GOT3 (cell line): ENCODE measurements around the gene CD19.
"Not testable (repeated sequence)": the region's sequence is repeated elsewhere in the genome, so short reads cannot be mapped to it uniquely, and the experiment has no call there.

Experiments
- DNase-seq: peaks from one replicate; lab custom pipeline; 2025; ENCODE audit warnings: mixed read lengths; lab: John Stamatoyannopoulos, UW

The CD19 gene

DNA sequence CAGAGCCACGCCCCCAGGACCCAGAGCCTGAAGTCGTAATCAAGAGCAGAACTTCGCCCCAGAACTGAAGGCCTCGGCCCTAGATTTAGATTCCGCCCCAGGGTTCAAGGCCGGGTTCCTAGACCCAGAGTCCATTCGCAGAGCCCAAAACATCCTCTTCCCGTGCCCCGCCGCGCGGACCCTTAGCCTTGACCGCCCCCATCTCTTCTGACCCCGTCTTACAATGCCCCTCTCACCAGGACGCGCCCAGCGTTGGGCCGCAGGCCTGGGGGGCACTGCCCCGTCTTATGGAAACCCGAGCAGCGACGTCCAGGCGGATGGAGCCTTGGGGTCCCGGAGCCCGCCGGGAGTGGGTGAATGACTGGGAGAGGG lies 5.0 kb downstream of the CD19 start:
- DNase-seq: no peak

DNA sequence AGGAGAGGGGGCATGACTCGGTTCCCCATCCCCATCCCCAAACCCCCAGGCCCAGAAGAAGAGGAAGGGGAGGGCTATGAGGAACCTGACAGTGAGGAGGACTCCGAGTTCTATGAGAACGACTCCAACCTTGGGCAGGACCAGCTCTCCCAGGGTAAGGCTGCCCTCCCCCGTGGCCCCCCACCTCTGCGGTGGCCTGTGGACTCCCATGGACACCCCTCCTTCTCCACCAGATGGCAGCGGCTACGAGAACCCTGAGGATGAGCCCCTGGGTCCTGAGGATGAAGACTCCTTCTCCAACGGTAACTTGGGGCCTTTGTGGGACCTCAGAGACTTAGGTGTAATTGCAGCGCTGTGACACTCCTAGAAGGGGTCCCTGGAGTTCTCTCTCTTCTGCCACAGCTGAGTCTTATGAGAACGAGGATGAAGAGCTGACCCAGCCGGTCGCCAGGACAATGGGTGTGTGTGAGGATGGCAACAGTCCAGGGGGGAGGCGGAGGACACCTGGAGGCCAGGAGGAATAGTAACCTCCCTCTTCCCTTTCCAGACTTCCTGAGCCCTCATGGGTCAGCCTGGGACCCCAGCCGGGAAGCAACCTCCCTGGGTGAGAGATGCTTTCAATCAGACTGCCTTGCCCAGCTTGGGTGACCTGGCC lies 5.6 kb downstream of the CD19 start:
- no peak for DNase-seq

DNA sequence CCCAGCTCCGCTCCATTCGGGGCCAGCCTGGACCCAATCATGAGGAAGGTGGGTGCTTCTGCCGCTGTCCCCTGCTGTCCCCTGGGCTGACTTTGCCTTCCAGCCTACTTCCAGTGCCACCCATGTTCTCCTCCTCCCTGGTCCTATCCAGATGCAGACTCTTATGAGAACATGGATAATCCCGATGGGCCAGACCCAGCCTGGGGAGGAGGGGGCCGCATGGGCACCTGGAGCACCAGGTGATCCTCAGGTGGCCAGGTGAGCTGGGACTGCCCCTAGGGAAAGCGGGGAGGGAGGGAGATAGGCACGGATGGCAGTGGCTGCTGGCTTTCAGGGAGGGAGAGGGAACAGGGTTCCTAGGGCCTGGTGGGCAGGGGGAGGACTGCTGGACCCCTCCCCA lies 7.0 kb downstream of the CD19 start:
- no peak for DNase-seq

DNA sequence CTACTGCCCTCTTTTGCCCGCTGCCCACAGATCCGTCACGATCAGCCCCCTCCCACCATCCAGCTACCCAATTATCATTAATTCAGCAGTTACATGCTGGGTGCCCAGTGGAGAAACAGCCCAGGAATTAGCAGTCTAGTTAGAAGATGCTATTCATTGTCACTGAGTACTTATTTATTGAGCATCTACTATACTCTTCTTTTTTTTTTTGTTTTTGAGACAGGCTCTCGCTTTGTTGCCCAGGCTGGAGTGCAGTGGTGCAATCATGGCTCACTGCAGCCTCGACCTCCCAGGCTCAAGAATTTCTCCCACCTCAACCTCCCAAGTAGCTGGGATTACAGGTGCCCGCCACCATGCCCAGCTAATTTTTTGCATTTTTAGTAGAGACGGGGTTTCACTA lies 8.1 kb downstream of the CD19 start:
- DNase-seq: not testable (repeated sequence)

DNA sequence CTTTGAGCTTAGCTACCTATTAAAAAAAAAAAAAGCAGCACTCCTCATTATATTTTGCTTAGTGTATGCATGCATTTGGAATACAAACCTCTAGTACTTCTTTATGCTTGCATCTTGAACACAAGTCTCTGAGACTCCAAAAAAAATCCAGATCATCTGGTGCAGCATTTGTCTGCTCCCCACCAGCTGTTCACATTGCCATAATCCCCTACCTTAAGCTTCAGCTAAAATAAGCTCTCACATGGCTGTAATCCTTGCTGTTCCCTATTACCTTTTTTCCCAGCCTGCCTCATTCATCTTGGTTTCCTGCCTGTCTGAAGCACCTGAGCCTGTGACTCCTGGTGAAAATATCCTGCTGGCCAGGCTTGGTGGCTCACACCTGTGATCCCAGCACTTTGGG lies 11.5 kb downstream of the CD19 start:
- DNase-seq: no peak

GRCh38 chr16:28946681-28947080 lies 14.9 kb downstream of the CD19 start:
- no peak for DNase-seq

- peak; percentile 97 for DNase-seq
These were observed 19.1 kb downstream of the CD19 start, which contains the start of gene NFATC2IP for GRCh38 chr16:28950648-28951409. NFATC2IP (plus strand) TSS chr16:28950937; CDS start chr16:28951012, 75 bp downstream.

GRCh38 chr16:28951410-28951943 lies 19.7 kb downstream of the CD19 start:
- no peak for DNase-seq

DNA sequence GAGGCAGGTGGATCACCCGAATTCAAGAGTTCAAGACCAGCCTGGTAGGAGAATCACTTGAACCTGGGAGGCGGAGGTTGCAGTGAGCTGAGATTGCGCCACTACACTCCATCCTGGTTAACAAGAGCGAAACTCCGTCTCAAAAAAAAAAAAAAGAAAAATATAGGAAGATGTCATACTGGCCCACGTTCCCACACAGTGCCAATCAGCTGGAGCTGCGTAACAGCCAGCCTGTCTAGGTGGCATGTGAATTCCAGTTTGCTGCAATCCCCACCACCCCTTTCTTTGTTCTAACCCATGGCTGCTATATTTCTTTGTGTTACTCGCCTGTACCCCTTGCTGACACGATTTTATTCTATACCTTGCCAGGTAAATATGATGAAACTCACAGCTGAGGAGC lies 26.4 kb downstream of the CD19 start:
- no peak for DNase-seq

GRCh38 chr16:28958836-28959235 lies 27.1 kb downstream of the CD19 start:
- DNase-seq: no peak

DNA sequence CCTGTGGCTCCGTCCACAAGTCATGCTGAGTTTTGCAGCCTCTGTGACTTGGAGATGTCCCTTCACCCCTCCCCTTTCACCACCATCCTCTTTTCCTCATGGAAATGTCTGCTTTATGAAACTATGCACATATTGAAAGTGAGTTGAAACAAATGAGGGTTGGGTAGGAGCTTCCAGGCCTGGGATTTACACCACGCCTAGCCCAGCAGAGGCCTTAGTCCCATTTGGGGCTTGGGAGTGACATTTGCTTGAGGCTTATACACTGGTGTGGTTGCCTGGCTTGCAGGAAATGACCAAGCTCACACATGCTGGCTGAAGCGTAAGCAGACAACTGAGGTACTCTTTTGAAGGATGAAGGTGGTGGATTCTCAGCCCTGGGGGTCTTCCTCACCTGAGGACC lies 32.3 kb downstream of the CD19 start:
- DNase-seq: no peak

- no peak for DNase-seq
These were observed 32.7 kb downstream of the CD19 start for GRCh38 chr16:28964496-28964895.

- DNase-seq: no peak
These were observed 35.4 kb downstream of the CD19 start for GRCh38 chr16:28967156-28967555.

GRCh38 chr16:28969696-28970095 lies 37.9 kb downstream of the CD19 start:
- DNase-seq: not testable (repeated sequence)

DNA sequence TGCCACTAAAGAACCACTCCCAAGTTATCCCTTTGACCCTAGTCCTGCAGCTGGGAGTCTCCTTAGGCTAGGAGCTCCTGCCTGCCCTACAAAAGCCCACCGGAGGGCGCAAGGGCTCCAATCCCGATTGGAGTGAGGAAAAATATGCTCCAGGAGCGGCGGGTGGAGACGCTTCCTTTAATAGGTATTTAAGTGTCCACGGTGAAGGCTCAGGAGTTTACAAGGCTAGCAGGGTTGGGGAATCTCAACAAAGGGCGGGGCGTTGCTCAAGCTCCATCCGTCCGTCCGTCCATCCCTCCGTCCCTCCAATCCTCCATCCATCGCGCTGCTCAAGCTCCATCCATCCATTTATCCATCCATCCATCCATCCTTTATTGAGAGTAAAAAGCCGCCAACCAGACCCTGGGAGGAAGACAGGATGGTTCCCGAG lies 42.3 kb downstream of the CD19 start:
- DNase-seq: no peak

GRCh38 chr16:28974437-28975157 lies 42.8 kb downstream of the CD19 start, which contains the start of gene SPNS1:
SPNS1 (plus strand) TSS chr16:28974778; CDS start chr16:28975152, 374 bp downstream.
- peak; percentile 65 for DNase-seq

GRCh38 chr16:28975158-28975599 lies 43.4 kb downstream of the CD19 start:
- no peak for DNase-seq

DNA sequence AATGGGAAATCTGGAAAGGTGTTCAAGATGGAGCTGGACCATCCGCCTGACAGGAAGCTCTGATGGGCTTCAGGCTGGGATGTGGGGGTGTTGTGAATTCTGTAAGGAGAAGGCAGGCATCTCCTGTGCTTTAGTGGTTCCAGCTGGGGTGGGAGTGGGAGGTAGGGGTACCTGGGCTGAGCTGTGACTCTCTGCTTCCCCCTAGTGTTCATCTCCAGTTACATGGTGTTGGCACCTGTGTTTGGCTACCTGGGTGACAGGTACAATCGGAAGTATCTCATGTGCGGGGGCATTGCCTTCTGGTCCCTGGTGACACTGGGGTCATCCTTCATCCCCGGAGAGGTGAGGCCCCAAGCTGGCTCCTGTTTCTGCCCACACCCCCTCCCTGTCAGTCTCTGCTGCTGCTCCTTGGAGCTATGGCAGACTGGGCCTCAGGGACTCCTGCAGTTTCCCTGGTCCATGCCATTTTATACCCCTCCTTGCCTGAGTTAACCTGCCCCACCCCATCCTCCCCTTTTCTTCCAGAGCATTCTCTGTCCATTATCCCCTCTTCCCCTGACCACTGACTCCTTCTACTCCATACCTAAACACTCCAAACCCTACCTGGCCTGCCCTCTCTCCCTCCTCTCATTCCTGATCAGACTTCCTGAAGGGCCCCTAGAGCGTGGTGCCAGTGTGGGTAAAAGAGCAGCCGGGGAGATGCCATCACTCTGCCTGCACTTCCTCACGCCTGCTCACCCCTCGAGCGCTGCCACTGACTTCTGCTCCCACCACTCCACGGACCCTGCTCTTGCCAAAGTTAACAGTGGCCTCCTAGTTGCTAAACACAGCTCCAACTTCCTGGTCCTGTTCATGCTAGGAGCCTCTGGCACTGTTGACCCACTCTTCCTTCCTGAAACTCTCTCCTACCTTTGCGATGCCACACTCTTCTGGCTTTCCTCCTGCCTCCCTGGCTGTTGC lies 46.2 kb downstream of the CD19 start:
- no peak for DNase-seq

GRCh38 chr16:28980330-28980729 lies 48.6 kb downstream of the CD19 start:
- DNase-seq: not testable (repeated sequence)

DNA sequence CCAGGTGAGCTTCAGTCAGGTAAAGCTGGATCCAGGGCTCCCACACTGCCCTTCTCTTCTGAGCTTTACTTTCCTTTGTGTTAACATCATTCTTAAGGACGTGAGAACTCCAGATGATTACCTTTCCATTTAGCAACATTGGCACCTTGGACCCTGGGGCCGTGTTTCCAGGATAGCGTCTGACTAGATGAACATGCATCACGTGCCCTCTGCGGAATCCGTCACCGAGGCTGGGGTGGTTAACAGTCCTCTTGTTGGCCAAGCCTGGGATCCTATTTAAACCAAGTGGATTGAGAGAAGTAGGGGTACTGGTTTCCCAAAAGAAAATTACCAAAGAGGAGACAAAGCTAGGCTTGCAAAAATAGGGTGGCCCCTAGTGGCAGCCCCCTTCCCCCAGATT lies 49.2 kb downstream of the CD19 start:
- DNase-seq: no peak

- no peak for DNase-seq
These were observed 49.7 kb downstream of the CD19 start for GRCh38 chr16:28981517-28981916.
